T-helper 2 cell treated with Interferon-gamma antibody and Interleukin-4, amounts not matched to agents 5 μg/mL and 100 μg/mL, for 36 hours (primary cell): ENCODE results near the gene EGFR.

Experiments
- DNase-seq: peaks from one replicate; pipeline ENCODE4 v3.0.0; 2021; ENCODE audit warnings: low spot score
- H3K27ac Mint-ChIP-seq: one replicate; pipeline ENCODE4 v1.8.0; 2021; ENCODE audit warnings: mild to moderate bottlenecking, mixed read lengths
- H3K27me3 Mint-ChIP-seq: one replicate; pipeline ENCODE4 v1.8.0; 2021; ENCODE audit warnings: low read depth, mixed read lengths
- H3K36me3 Mint-ChIP-seq: one replicate; pipeline ENCODE4 v1.8.0; 2021; ENCODE audit warnings: low read depth, mixed read lengths
- H3K4me1 Mint-ChIP-seq: one replicate; pipeline ENCODE4 v1.8.0; 2021; ENCODE audit warnings: low read depth, mixed read lengths
- H3K4me3 Mint-ChIP-seq: one replicate; pipeline ENCODE4 v1.8.0; 2022; ENCODE audit warnings: mild to moderate bottlenecking, moderate library complexity, mixed read lengths
- H3K9me3 Mint-ChIP-seq: one replicate; pipeline ENCODE4 v1.8.0; 2021; ENCODE audit warnings: mixed read lengths

The EGFR gene

GRCh38 chr7:55095672-55096071 lies 76.9 kb downstream of the EGFR start:
- H3K27me3 Mint-ChIP-seq: peaks cover 7% of the 10 kb centered on the region
- H3K27ac Mint-ChIP-seq: no peak overlapping the region
- no peak for DNase-seq
- no peaks in the 10 kb centered on the region for H3K9me3 Mint-ChIP-seq
- no peaks in the 10 kb centered on the region for H3K4me1 Mint-ChIP-seq
- H3K4me3 Mint-ChIP-seq: no peak overlapping the region
- H3K36me3 Mint-ChIP-seq: no peaks in the 10 kb centered on the region

GRCh38 chr7:55096323-55096722 lies 77.5 kb downstream of the EGFR start:
- no peaks in the 10 kb centered on the region for H3K36me3 Mint-ChIP-seq
- no peaks in the 10 kb centered on the region for H3K9me3 Mint-ChIP-seq
- H3K4me3 Mint-ChIP-seq: no peak overlapping the region
- no peaks in the 10 kb centered on the region for H3K4me1 Mint-ChIP-seq
- H3K27ac Mint-ChIP-seq: no peak overlapping the region
- no peak for DNase-seq
- peaks cover 7% of the 10 kb centered on the region for H3K27me3 Mint-ChIP-seq

- Mint-ChIP-seq H3K4me3 (no peak overlapping the region), H3K9me3 (no peaks in the 10 kb centered on the region), H3K27me3 (peaks cover 8% of the 10 kb centered on the region)
Measured at GRCh38 chr7:55097100-55097499, 78.3 kb downstream of the EGFR start.

GRCh38 chr7:55099066-55099820 lies 80.4 kb downstream of the EGFR start:
- Mint-ChIP-seq H3K4me1 (no peaks in the 10 kb centered on the region), H3K27ac (no peak overlapping the region), H3K9me3 (no peaks in the 10 kb centered on the region), H3K4me3 (no peak overlapping the region), H3K36me3 (no peaks in the 10 kb centered on the region), H3K27me3 (peaks cover 8% of the 10 kb centered on the region)
- no peak for DNase-seq

More at GRCh38 chr7:55097100-55097499, 78.3 kb downstream of the EGFR start:
- Mint-ChIP-seq H3K36me3 (no peaks in the 10 kb centered on the region), H3K27ac (no peak overlapping the region), H3K4me1 (no peaks in the 10 kb centered on the region)
- DNase-seq: no peak

GRCh38 chr7:55099821-55100543 lies 81.2 kb downstream of the EGFR start:
- no peak overlapping the region for H3K27ac Mint-ChIP-seq
- H3K27me3 Mint-ChIP-seq: peaks cover 14% of the 10 kb centered on the region
- no peaks in the 10 kb centered on the region for H3K9me3 Mint-ChIP-seq
- DNase-seq: no peak
- H3K4me3 Mint-ChIP-seq: no peak overlapping the region
- no peaks in the 10 kb centered on the region for H3K36me3 Mint-ChIP-seq
- no peaks in the 10 kb centered on the region for H3K4me1 Mint-ChIP-seq

GRCh38 chr7:55100544-55101327 lies 81.9 kb downstream of the EGFR start:
- H3K9me3 Mint-ChIP-seq: no peaks in the 10 kb centered on the region
- no peak for DNase-seq

GRCh38 chr7:55101359-55101758 lies 82.5 kb downstream of the EGFR start:
- DNase-seq: no peak
- Mint-ChIP-seq H3K9me3 (no peaks in the 10 kb centered on the region), H3K27me3 (peaks cover 17% of the 10 kb centered on the region), H3K4me3 (no peak overlapping the region), H3K27ac (no peak overlapping the region), H3K4me1 (no peaks in the 10 kb centered on the region), H3K36me3 (no peaks in the 10 kb centered on the region)

More at GRCh38 chr7:55100544-55101327, 81.9 kb downstream of the EGFR start:
- H3K27me3 Mint-ChIP-seq: peaks cover 17% of the 10 kb centered on the region
- no peak overlapping the region for H3K27ac Mint-ChIP-seq
- no peaks in the 10 kb centered on the region for H3K4me1 Mint-ChIP-seq
- H3K4me3 Mint-ChIP-seq: no peak overlapping the region
- H3K36me3 Mint-ChIP-seq: no peaks in the 10 kb centered on the region

- no peaks in the 10 kb centered on the region for H3K4me1 Mint-ChIP-seq
- H3K27ac Mint-ChIP-seq: no peak overlapping the region
- DNase-seq: no peak
- no peak overlapping the region for H3K4me3 Mint-ChIP-seq
- H3K36me3 Mint-ChIP-seq: no peaks in the 10 kb centered on the region
- no peaks in the 10 kb centered on the region for H3K9me3 Mint-ChIP-seq
- H3K27me3 Mint-ChIP-seq: peaks cover 24% of the 10 kb centered on the region
Measured at GRCh38 chr7:55104123-55104522, 85.3 kb downstream of the EGFR start.

GRCh38 chr7:55104712-55105433 lies 86.1 kb downstream of the EGFR start:
- Mint-ChIP-seq H3K27me3 (peaks cover 22% of the 10 kb centered on the region), H3K4me3 (no peak overlapping the region), H3K36me3 (no peaks in the 10 kb centered on the region), H3K9me3 (no peaks in the 10 kb centered on the region), H3K27ac (no peak overlapping the region), H3K4me1 (no peaks in the 10 kb centered on the region)
- DNase-seq: no peak

- no peak for DNase-seq
- Mint-ChIP-seq H3K4me3 (no peak overlapping the region), H3K27ac (no peak overlapping the region), H3K36me3 (no peaks in the 10 kb centered on the region), H3K4me1 (no peaks in the 10 kb centered on the region), H3K27me3 (peaks cover 22% of the 10 kb centered on the region), H3K9me3 (no peaks in the 10 kb centered on the region)
Measured at GRCh38 chr7:55105952-55106351, 87.1 kb downstream of the EGFR start.

- no peak overlapping the region for H3K27ac Mint-ChIP-seq
- DNase-seq: no peak
- H3K4me1 Mint-ChIP-seq: no peaks in the 10 kb centered on the region
- H3K4me3 Mint-ChIP-seq: no peak overlapping the region
- H3K9me3 Mint-ChIP-seq: no peaks in the 10 kb centered on the region
- no peaks in the 10 kb centered on the region for H3K36me3 Mint-ChIP-seq
- peaks cover 18% of the 10 kb centered on the region for H3K27me3 Mint-ChIP-seq
Measured at GRCh38 chr7:55107946-55108345, 89.1 kb downstream of the EGFR start.

- Mint-ChIP-seq H3K27ac (no peak overlapping the region), H3K4me3 (no peak overlapping the region), H3K9me3 (no peaks in the 10 kb centered on the region), H3K36me3 (no peaks in the 10 kb centered on the region), H3K27me3 (peaks cover 18% of the 10 kb centered on the region), H3K4me1 (no peaks in the 10 kb centered on the region)
- DNase-seq: no peak
Measured at GRCh38 chr7:55108401-55108800, 89.6 kb downstream of the EGFR start.

- no peak overlapping the region for H3K27ac Mint-ChIP-seq
- peaks cover 18% of the 10 kb centered on the region for H3K27me3 Mint-ChIP-seq
- H3K4me1 Mint-ChIP-seq: no peaks in the 10 kb centered on the region
- DNase-seq: no peak
- no peak overlapping the region for H3K4me3 Mint-ChIP-seq
- no peaks in the 10 kb centered on the region for H3K9me3 Mint-ChIP-seq
- H3K36me3 Mint-ChIP-seq: no peaks in the 10 kb centered on the region
Measured at GRCh38 chr7:55108818-55109217, 90.0 kb downstream of the EGFR start.
